ENCODE results near the gene MMP23B.

MMP23B gene

DNA sequence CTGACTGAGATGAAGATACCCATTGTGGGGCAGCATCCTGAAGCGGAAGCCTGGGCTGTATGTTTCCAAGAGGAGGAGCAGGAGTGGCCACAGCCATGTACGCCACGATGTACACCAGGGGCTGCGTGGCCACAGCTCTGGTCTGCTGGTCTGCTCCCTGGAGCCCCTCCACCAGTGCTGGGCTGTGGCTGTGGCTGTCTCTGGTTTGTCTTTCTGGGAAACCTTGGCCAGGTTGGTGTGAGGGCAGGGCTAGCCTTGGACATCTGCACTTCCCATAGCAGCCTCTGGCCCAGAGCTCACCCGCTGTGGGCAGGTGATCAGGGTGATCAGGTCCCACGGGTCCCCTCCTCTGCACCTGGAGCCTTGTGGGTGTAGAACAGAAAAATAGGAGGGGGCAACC, 14.0 kb upstream of the MMP23B start:
- no peak overlapping the region for H3K27ac ChIP-seq
- TF ChIP-seq ZFX (IDR thresholded peaks at IDR 0.05), result no peak
- TF ChIP-seq, protein P1, sequence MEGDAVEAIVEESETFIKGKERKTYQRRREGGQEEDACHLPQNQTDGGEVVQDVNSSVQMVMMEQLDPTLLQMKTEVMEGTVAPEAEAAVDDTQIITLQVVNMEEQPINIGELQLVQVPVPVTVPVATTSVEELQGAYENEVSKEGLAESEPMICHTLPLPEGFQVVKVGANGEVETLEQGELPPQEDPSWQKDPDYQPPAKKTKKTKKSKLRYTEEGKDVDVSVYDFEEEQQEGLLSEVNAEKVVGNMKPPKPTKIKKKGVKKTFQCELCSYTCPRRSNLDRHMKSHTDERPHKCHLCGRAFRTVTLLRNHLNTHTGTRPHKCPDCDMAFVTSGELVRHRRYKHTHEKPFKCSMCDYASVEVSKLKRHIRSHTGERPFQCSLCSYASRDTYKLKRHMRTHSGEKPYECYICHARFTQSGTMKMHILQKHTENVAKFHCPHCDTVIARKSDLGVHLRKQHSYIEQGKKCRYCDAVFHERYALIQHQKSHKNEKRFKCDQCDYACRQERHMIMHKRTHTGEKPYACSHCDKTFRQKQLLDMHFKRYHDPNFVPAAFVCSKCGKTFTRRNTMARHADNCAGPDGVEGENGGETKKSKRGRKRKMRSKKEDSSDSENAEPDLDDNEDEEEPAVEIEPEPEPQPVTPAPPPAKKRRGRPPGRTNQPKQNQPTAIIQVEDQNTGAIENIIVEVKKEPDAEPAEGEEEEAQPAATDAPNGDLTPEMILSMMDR (conservative IDR thresholded peaks at IDR 0.05), result no peak

DNA sequence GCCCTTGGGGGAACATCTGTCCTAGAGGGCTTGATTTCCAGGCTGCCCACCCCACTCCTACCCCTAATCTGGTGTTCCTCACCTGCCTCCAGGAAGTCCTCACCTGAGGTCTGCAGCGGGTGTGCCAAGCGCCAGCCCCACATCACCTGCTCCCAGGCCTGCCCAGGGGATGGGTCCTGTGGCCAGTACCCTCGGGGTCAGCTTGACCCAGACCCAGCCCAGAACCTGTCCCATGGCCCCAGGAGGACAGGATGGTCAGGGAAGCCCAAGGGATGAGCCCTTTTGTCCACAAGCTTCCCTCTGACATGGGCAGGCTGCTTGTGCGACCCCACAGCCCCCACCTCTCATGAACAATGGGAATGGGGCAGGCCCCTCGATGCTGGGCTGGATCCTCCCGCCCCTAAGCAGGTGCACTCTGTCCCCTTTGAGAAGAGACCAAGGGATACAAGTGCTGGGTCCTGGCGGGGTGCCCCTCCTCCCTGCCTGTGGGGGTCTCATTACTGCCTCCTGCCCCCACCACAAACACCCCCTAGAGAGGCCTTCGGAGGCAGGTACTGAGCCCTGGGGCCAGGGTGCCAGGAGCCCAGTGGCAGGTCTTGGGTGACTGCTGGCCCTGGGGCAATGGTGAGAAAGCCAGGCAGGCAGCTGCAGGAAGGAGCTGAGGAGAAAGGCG, 13.4 kb upstream of the MMP23B start:
- no peak overlapping the region for H3K27ac ChIP-seq

DNA sequence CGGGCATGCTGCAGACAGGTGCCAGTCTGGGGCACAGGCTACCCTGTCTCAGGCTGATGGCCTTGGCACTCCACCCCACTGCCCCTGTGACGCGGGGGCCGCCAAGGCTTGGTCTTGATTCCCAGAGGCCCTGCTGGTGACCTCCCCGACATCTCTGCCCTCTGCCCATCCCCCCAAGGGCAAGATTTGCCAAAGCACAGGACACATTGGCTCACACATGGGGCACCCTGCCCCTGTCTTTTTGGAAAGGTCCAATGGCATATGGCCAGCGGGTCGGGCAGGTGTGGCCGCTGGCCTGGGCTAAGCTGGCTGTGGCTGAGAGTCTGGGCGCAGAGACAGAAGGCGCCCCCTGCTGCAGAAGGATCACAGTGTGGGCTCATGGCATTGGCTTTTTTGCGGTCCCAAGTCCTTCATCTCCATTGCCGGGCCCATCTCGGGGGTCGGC, 12.0 kb upstream of the MMP23B start:
- TF ChIP-seq, protein P1 (conservative IDR thresholded peaks at IDR 0.05), result no peak; the same call in 1 of the 2 replicates
- TF ChIP-seq ZFX (IDR thresholded peaks at IDR 0.05), result no peak
- H3K27ac ChIP-seq, result no peak overlapping the region

More for the DNA sequence above, 13.4 kb upstream of the MMP23B start:
- TF ChIP-seq, protein P1 (conservative IDR thresholded peaks at IDR 0.05), result no peak
- no peak for TF ChIP-seq ZFX (IDR thresholded peaks at IDR 0.05)

DNA sequence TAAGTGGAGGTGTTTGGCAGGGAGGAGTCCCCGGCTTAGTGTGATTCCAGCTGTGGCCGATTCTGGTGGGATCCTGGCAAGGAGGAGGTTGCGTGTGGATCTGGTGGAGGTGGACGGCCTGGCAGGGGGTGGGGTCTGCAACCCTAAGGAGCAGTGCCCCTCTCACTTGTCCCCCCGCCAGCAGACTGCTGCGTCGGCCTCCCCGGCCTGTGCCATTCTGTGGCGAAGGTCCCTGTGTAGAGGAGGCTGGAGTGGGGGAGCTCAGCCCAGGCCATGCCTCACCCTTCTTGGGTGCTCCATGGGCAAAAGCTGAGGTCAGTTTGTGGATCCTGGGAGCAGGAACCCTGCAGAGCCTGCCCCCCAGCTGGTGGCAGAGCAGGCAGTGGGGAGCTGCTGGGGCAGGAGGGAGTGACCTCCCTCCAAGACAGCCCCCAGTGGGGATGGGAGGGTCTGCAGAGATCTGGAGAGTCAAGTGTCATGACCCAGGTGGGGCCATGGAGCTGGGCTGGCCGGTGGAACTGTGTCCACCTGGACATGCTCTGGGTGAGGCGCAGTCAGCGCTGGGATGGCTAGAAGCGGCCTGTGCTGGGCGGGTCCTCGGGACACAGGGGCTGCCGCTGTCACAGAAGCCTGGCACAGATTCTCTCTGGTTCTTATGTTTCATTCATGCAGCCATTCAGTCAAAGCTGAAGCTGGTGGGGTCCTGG, 11.4 kb upstream of the MMP23B start:
- TF ChIP-seq, protein P1 (conservative IDR thresholded peaks at IDR 0.05), result no peak; the same call in 1 of the 2 replicates
- TF ChIP-seq ZFX (IDR thresholded peaks at IDR 0.05), result no peak
- no peak overlapping the region for H3K27ac ChIP-seq

DNA sequence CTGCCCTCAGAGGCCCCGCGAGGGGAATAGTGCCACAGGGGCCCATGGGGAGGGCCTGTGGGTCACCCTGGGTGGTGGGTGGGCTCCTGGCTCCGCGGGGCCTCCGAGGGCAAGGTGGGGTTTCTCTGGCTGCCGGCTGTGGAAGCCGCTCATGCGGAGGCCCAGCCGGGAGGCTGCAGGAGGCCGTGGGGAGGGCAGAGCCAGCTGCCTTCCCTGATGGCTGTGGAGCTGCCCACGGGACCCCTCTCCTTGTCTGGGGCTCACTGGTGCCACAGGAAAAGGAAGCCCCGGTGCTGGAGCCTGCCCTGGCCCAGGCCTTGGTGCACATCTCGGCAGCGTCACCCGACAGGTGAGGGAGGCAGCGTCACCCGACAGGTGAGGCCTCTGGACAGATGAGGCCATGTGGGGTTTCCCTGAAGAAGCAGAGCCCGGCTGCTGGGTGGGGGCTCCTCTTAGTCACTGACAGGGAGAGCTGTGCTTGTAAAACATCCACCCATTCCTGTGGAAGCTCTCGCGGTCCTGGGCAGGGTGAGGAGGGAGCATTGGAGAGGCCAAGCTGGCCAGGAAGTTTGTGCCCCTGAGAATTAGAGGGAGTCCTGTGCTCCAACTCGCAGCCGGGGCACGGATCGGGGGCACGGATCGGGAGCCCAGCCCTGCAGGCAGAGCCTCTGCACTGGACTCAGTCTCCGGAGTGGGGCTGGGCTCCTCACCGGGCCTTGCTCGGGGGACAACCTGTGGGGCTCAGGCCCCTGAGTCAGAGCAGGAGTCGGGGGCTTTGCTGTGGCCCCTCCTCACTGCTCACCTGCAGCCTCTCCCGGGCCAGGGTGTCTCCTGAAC, 10.6 kb upstream of the MMP23B start:
- H3K27ac ChIP-seq, result no peak overlapping the region
- TF ChIP-seq, protein P1 (conservative IDR thresholded peaks at IDR 0.05), result no peak
- no peak for TF ChIP-seq ZFX (IDR thresholded peaks at IDR 0.05)

DNA sequence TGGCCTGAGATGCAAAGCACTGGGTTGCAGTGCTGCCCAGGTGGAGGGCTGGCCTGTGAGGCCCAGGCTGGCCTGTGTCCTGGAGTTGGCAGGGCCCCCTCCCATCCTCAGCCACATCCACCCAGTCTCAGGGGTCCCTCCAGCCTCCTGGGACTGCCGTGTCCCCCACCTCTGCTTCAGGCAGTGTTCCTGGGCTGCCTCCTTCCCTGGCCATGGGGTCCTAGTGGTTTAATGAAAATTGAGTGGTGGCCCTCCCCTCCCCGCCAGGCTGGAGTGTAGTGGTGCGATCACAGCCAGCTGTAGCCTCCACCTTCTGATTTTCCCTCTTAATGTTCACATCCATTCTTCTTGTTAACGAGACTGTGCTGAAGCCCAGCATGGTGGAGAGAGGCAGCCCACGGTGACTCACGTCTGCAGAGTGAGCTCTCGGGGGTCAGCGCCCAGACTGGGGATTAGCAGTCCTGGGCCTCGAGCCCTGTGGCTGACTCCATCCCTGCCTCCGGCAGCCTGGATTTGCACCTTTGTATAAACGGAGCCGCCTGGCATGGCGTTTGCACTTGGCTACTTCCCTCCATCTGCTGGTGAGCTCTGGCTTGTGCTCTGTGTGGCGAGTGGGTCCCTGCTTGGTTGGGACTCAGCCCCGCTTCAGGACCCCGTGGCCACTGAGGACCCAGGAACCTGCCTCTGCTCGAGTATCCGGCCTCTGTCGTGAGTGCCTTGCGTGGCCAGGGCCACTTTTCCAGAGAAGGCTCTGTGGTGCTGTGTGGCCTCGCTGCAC, 9.8 kb upstream of the MMP23B start:
- TF ChIP-seq ZFX (IDR thresholded peaks at IDR 0.05), result no peak
- TF ChIP-seq, protein P1 (conservative IDR thresholded peaks at IDR 0.05), result no peak
- H3K27ac ChIP-seq, result no peak overlapping the region

Data from C4-2B (cell line).